Stomach smooth muscle (tissue), 2 donors: ENCODE measurements around the gene FIGLA.

Experiments
- H3K27ac ChIP-seq: one replicate; pipeline ENCODE4 v1.7.0; 2013; ENCODE audit warnings: mild to moderate bottlenecking, low read length, inconsistent platforms
- H3K27me3 ChIP-seq, 2 donors: one replicate each; pipeline ENCODE4 v1.7.0; 2013; ENCODE audit warnings: low read length in 2 of 2; ENCODE audit not compliant: insufficient read depth in 2 of 2, control insufficient read depth in 1 of 2
- H3K36me3 ChIP-seq, 2 donors: one replicate each; pipeline ENCODE4 v1.7.0; 2013; ENCODE audit warnings: low read length in 2 of 2; ENCODE audit not compliant: control insufficient read depth in 2 of 2, insufficient read depth in 2 of 2
- H3K4me1 ChIP-seq: one replicate; pipeline ENCODE4 v1.7.0; 2013; ENCODE audit warnings: low read length; ENCODE audit not compliant: control insufficient read depth, insufficient read depth
- H3K4me3 ChIP-seq, 2 donors: one replicate each; pipeline ENCODE4 v1.7.0; 2013; ENCODE audit warnings: low read length in 2 of 2
- H3K9ac ChIP-seq, 2 donors: one replicate each; pipeline ENCODE4 v1.7.0; 2013; ENCODE audit warnings: low read length in 2 of 2, mild to moderate bottlenecking in 1 of 2
- H3K9me3 ChIP-seq, 2 donors: one replicate each; pipeline ENCODE4 v1.7.0; 2013; ENCODE audit warnings: low read length in 2 of 2; ENCODE audit not compliant: control insufficient read depth in 2 of 2
- donor health status: healthy.
- donor health status: Pancreatic carcinoma.

FIGLA gene

GRCh38 chr2:70772486-70773155 lies 17.8 kb downstream of the FIGLA start:
- no peak overlapping the region for H3K9ac ChIP-seq
- peaks cover 0 to 6% of the 10 kb centered on the region in 2 donors for H3K9me3 ChIP-seq
- H3K4me1 ChIP-seq: peaks cover 4% of the 10 kb centered on the region
- peaks cover 13 to 22% of the 10 kb centered on the region in 2 donors for H3K27me3 ChIP-seq
- no peaks in the 10 kb centered on the region for H3K36me3 ChIP-seq
- H3K27ac ChIP-seq: no peak overlapping the region
- no peak overlapping the region for H3K4me3 ChIP-seq

GRCh38 chr2:70771446-70771845 lies 19.0 kb downstream of the FIGLA start:
- Histone ChIP-seq H3K9ac (no peak overlapping the region), H3K36me3 (no peaks in the 10 kb centered on the region), H3K27ac (no peak overlapping the region), H3K4me1 (peaks cover 12% of the 10 kb centered on the region), H3K9me3 (peaks cover 0 to 6% of the 10 kb centered on the region in 2 donors), H3K4me3 (no peak overlapping the region), H3K27me3 (peaks cover 24 to 29% of the 10 kb centered on the region in 2 donors)

GRCh38 chr2:70769450-70769849 lies 21.0 kb downstream of the FIGLA start:
- no peak overlapping the region for H3K9ac ChIP-seq
- no peaks in the 10 kb centered on the region for H3K36me3 ChIP-seq
- H3K27me3 ChIP-seq: peaks cover 25 to 36% of the 10 kb centered on the region in 2 donors
- H3K4me3 ChIP-seq: no peak overlapping the region
- H3K27ac ChIP-seq: no peak overlapping the region
- peaks cover 0 to 6% of the 10 kb centered on the region in 2 donors for H3K9me3 ChIP-seq
- peaks cover 12% of the 10 kb centered on the region for H3K4me1 ChIP-seq

GRCh38 chr2:70768590-70769085 lies 21.8 kb downstream of the FIGLA start:
- Histone ChIP-seq H3K4me1 (peaks cover 12% of the 10 kb centered on the region), H3K9me3 (peaks cover 0 to 6% of the 10 kb centered on the region in 2 donors), H3K27me3 (peaks cover 22 to 36% of the 10 kb centered on the region in 2 donors), H3K27ac (no peak overlapping the region), H3K4me3 (no peak overlapping the region), H3K36me3 (no peaks in the 10 kb centered on the region), H3K9ac (no peak overlapping the region)

GRCh38 chr2:70767699-70768589 lies 22.5 kb downstream of the FIGLA start, which contains the start of gene ADD2:
Gene ADD2 (minus strand): TSS chr2:70768200. CDS start chr2:70706408, 61,792 bp downstream.
- Histone ChIP-seq H3K36me3 (no peaks in the 10 kb centered on the region), H3K4me3 (peak within 1 kb of the TSS; percentile 55 to 64), H3K27ac (no peak within 1 kb of the TSS), H3K9ac (peak within 1 kb of the TSS in 1 of 2 donors; percentile 14), H3K27me3 (peaks cover 22 to 36% of the 10 kb centered on the region in 2 donors), H3K9me3 (peaks cover 0 to 2% of the 10 kb centered on the region in 2 donors), H3K4me1 (peaks cover 12% of the 10 kb centered on the region)

GRCh38 chr2:70767079-70767698 lies 23.3 kb downstream of the FIGLA start:
- Histone ChIP-seq H3K36me3 (no peaks in the 10 kb centered on the region), H3K27ac (no peak overlapping the region), H3K9ac (peak overlapping the region in 1 of 2 donors; percentile 14), H3K4me1 (peaks cover 12% of the 10 kb centered on the region), H3K9me3 (peaks cover 0 to 2% of the 10 kb centered on the region in 2 donors), H3K27me3 (peaks cover 19 to 36% of the 10 kb centered on the region in 2 donors), H3K4me3 (peak overlapping the region; percentile 55 to 64)

GRCh38 chr2:70766357-70767078 lies 23.9 kb downstream of the FIGLA start:
- H3K4me3 ChIP-seq: peak overlapping the region; percentile 53 to 64
- H3K9ac ChIP-seq: no peak overlapping the region
- H3K4me1 ChIP-seq: peaks cover 12% of the 10 kb centered on the region
- H3K9me3 ChIP-seq: peaks cover 0 to 2% of the 10 kb centered on the region in 2 donors
- H3K27ac ChIP-seq: no peak overlapping the region
- no peaks in the 10 kb centered on the region for H3K36me3 ChIP-seq
- H3K27me3 ChIP-seq: peaks cover 19 to 36% of the 10 kb centered on the region in 2 donors

- no peaks in the 10 kb centered on the region for H3K9me3 ChIP-seq
- H3K9ac ChIP-seq: no peak overlapping the region
- H3K4me3 ChIP-seq: no peak overlapping the region
- peaks cover 12% of the 10 kb centered on the region for H3K4me1 ChIP-seq
- H3K27me3 ChIP-seq: peaks cover 17 to 36% of the 10 kb centered on the region in 2 donors
- H3K36me3 ChIP-seq: no peaks in the 10 kb centered on the region
- no peak overlapping the region for H3K27ac ChIP-seq
Measured at GRCh38 chr2:70765507-70765906, 24.9 kb downstream of the FIGLA start.

GRCh38 chr2:70759446-70759845 lies 31.0 kb downstream of the FIGLA start:
- H3K27ac ChIP-seq: no peak overlapping the region
- no peaks in the 10 kb centered on the region for H3K4me1 ChIP-seq
- no peak overlapping the region for H3K9ac ChIP-seq
- H3K4me3 ChIP-seq: no peak overlapping the region
- H3K36me3 ChIP-seq: no peaks in the 10 kb centered on the region
- no peaks in the 10 kb centered on the region for H3K9me3 ChIP-seq
- H3K27me3 ChIP-seq: peaks cover 0 to 2% of the 10 kb centered on the region in 2 donors

GRCh38 chr2:70757966-70758365 lies 32.5 kb downstream of the FIGLA start:
- Histone ChIP-seq H3K27me3 (peaks cover 0 to 8% of the 10 kb centered on the region in 2 donors), H3K9me3 (no peaks in the 10 kb centered on the region), H3K4me3 (no peak overlapping the region), H3K9ac (no peak overlapping the region), H3K4me1 (no peaks in the 10 kb centered on the region), H3K27ac (no peak overlapping the region), H3K36me3 (no peaks in the 10 kb centered on the region)
